ENCODE results near the gene CIC. TPM values are rescaled to one million over a fixed set of nuclear protein-coding genes. Genes with fewer than 3 reads are reported as not detected.
A peak's percentile ranks its signal among the peaks of the same experiment; 100 is the strongest.

Gene CIC
- total RNA-seq, 1 donor from 2014 or later = 33.3 TPM

DNA sequence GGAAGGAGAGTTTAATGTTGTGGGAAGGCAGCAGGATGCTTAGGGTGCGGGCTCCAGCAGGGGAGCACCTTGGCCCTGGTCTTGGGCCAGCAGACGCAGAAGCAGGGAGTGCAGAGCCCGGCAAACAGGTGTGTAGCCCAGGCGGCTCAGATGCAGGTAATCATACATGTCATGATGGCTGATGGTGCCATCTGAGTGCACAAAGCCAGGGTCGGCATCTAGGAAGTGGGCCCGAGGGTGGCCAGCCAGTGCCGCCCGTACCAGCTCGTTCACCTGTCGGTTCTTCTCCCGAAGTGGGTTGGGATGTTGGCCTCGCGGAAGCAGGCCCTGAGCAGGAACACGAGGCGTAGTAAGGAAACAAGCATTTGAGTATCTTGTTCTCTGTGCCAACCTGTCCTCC, 28.0 kb downstream of the CIC start:
- H3K36me3 ChIP-seq = peaks cover 26% of the 10 kb centered on the region
- peaks cover 6% of the 10 kb centered on the region for H3K4me1 ChIP-seq
- no peaks in the 10 kb centered on the region for H3K27me3 ChIP-seq (ENCODE audit: low read depth)
- H3K4me3 ChIP-seq = no peak overlapping the region
- no peak for DNase-seq
- no peaks in the 10 kb centered on the region for H3K9me3 ChIP-seq (replicated peaks)
- TF ChIP-seq, protein P1, sequence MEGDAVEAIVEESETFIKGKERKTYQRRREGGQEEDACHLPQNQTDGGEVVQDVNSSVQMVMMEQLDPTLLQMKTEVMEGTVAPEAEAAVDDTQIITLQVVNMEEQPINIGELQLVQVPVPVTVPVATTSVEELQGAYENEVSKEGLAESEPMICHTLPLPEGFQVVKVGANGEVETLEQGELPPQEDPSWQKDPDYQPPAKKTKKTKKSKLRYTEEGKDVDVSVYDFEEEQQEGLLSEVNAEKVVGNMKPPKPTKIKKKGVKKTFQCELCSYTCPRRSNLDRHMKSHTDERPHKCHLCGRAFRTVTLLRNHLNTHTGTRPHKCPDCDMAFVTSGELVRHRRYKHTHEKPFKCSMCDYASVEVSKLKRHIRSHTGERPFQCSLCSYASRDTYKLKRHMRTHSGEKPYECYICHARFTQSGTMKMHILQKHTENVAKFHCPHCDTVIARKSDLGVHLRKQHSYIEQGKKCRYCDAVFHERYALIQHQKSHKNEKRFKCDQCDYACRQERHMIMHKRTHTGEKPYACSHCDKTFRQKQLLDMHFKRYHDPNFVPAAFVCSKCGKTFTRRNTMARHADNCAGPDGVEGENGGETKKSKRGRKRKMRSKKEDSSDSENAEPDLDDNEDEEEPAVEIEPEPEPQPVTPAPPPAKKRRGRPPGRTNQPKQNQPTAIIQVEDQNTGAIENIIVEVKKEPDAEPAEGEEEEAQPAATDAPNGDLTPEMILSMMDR (IDR thresholded peaks at IDR 0.05; ENCODE audit: borderline replicate concordance) = no peak
- intact Hi-C loops (cut with micrococcal nuclease) = no loop called here
- H3K27ac ChIP-seq (replicated peaks) = no peak overlapping the region

DNA sequence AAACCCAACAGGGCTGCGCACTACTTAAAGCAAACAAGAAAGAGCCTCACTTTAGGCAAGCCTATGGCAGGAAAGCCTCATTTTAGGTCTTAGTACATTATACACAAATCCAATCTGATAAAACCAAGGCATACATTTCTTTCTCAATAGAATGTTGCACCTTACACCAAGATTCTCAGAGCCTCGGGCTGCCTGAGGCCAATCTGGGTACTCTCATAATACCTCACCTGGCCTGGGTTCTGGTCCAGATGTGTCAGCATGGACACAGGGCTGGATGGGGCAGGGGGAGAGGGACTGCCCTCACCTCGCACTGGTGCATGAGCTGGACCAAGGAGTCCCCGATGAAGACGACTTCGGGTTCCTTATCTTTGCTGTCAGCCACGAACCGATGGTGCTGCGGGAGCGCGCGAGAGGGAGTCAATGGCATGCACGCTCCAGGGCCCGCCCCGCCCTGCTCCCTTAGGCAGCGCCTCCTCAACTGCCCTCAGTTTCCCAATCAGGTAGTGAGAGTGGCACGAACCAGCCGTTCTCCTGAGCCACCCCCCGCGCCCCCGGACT, 32.7 kb downstream of the CIC start, which contains the start of gene PRR19:
TSS of gene PRR19 (plus strand) at position 487 of the 558 bp plus-strand sequence. CDS start 7,453 bp downstream, outside the sequence.
- TF ChIP-seq, protein P1 (IDR thresholded peaks at IDR 0.05; ENCODE audit: borderline replicate concordance) = no peak
- H3K27me3 ChIP-seq (ENCODE audit: low read depth) = no peaks in the 10 kb centered on the region
- H3K4me3 ChIP-seq = peak within 1 kb of the TSS; percentile 74
- no peak for DNase-seq
- peaks cover 19% of the 10 kb centered on the region for H3K4me1 ChIP-seq
- H3K9me3 ChIP-seq (replicated peaks) = no peaks in the 10 kb centered on the region
- peak within 1 kb of the TSS; percentile 50 for H3K27ac ChIP-seq (replicated peaks)
- H3K36me3 ChIP-seq = no peaks in the 10 kb centered on the region
- intact Hi-C loops (cut with micrococcal nuclease) = no loop called here

DNA sequence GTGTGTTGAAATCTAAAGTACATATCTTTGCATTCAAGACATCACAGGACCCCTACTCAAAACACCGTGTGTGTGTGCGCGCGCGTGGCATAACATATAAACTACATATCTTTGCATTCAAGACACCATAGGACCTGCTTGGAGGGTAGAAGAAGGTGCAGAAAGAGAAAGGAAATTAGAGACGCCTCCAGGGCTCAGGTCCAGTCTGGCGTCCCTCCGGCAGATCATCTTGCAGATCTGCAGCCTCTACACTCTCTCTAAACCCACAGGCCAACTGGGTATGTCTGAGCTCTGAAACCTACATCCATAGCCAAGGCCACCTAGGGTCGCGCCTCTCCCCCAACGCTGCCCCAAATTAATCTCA, 34.0 kb downstream of the CIC start:
- intact Hi-C loops (cut with micrococcal nuclease) = no loop called here
- peak overlapping the region; percentile 74 for H3K4me3 ChIP-seq

DNA sequence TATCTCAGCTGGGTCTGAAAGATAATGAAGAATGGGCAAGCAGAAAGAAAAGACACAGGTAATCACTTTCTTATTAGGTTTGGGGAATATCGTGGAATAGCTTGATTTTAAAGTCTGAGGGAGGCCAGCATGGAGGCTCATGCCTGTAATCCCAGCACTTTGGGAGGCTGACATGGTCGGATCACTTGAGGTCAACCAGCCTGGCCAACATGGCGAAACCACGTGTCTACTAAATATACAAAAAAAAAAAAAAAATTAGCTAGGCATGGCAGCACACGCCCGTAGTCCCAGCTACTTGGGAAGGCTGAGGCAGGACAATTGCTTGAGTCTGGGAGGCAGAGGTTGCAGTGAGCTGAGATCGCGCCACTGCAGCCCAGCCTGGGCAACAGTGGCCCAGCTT, 34.8 kb downstream of the CIC start:
- Histone ChIP-seq H3K36me3 (no peaks in the 10 kb centered on the region), H3K4me1 (peaks cover 19% of the 10 kb centered on the region), H3K27ac (replicated peaks) (no peak overlapping the region), H3K9me3 (replicated peaks) (no peaks in the 10 kb centered on the region), H3K4me3 (no peak overlapping the region), H3K27me3 (ENCODE audit: low read depth) (no peaks in the 10 kb centered on the region)
- DNase-seq = no peak
- TF ChIP-seq, protein P1 (IDR thresholded peaks at IDR 0.05; ENCODE audit: borderline replicate concordance) = no peak
- intact Hi-C loops (cut with micrococcal nuclease) = no loop called here

More for the DNA sequence above, 34.0 kb downstream of the CIC start:
- no peak for DNase-seq
- Histone ChIP-seq H3K36me3 (no peaks in the 10 kb centered on the region), H3K4me1 (peaks cover 19% of the 10 kb centered on the region), H3K27ac (replicated peaks) (no peak overlapping the region), H3K9me3 (replicated peaks) (no peaks in the 10 kb centered on the region), H3K27me3 (ENCODE audit: low read depth) (no peaks in the 10 kb centered on the region)
- TF ChIP-seq, protein P1 (IDR thresholded peaks at IDR 0.05; ENCODE audit: borderline replicate concordance) = no peak

DNA sequence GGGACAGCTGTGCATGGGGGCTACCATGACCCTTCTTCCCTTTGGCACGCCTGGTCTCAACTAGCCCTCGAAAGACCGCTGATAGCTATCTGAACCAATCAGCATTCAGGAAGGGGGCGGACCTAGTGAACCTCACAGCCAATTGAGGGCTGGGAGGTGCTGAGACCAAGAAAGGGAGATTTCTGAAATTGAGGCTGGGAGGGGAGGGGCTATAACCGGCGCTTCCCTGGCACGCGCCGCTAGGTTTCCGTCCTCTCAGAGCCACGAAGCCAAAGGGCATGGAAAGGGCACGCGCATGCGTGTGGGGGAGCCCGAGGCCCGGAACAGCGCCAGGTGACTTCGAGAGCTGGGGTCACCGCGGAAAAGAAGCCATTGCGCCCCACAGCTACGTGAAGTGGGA, 37.6 kb downstream of the CIC start:
- intact Hi-C loops (cut with micrococcal nuclease) = no loop called here

More for the DNA sequence above, 37.6 kb downstream of the CIC start:
- TF ChIP-seq, protein P1 (IDR thresholded peaks at IDR 0.05; ENCODE audit: borderline replicate concordance) = no peak
- Histone ChIP-seq H3K4me3 (no peak overlapping the region), H3K27ac (replicated peaks) (no peak overlapping the region), H3K36me3 (no peaks in the 10 kb centered on the region), H3K9me3 (replicated peaks) (no peaks in the 10 kb centered on the region), H3K4me1 (peaks cover 17% of the 10 kb centered on the region), H3K27me3 (ENCODE audit: low read depth) (peaks cover 14% of the 10 kb centered on the region)
- no peak for DNase-seq

Data from left ventricle myocardium inferior (tissue), 1 donor.